Heart left ventricle (tissue), 16 donors: ENCODE results near the gene FREM1. TPM values are rescaled to one million over a fixed set of nuclear protein-coding genes. Genes with fewer than 3 reads are reported as not detected.
A peak's percentile ranks its signal among the peaks of the same experiment; 100 is the strongest.

Experiments
- ATAC-seq, 4 donors: fragments of 200-7000 bp; cut with Tn5 transposase; one replicate each; pipeline ENCODE4 v1.9.1; 2020 to 2022; ENCODE audit warnings: moderate library complexity in 4 of 4, mild to moderate bottlenecking in 3 of 4, moderate number of reproducible peaks in 1 of 4
- DNase-seq, 5 donors: peaks; one replicate each; pipeline ENCODE4 v3.0.0-alpha.2; 2020
- H3K27ac ChIP-seq, 12 donors: fragments of 200-600 bp; sonication (generic) in 4 of 12; one replicate each; pipeline versions ENCODE4 v1.5.0 to v1.8.0; 2016 to 2022; ENCODE audit warnings: mild to moderate bottlenecking in 2 of 12
- H3K27me3 ChIP-seq, 9 donors: fragments of 200-600 bp; sonication (generic) in 2 of 9; one replicate each; pipeline versions ENCODE4 v1.5.1 to v1.8.0; 2016 to 2022; ENCODE audit warnings: mild to moderate bottlenecking in 3 of 9
- H3K36me3 ChIP-seq, 9 donors: fragments of 200-600 bp; sonication (generic) in 2 of 9; one replicate each; pipeline versions ENCODE4 v1.5.0 to v1.8.0; 2018 to 2022; ENCODE audit warnings: mild to moderate bottlenecking in 2 of 9
- H3K4me1 ChIP-seq, 12 donors: fragments of 200-600 bp; sonication (generic) in 4 of 12; one replicate each; pipeline versions ENCODE4 v1.5.0 to v1.8.0; 2016 to 2022; ENCODE audit warnings: mild to moderate bottlenecking in 3 of 12
- H3K4me3 ChIP-seq, 12 donors: fragments of 200-600 bp; sonication (generic) in 4 of 12; one replicate each; pipeline versions ENCODE4 v1.5.0 to v1.8.0; 2017 to 2022; ENCODE audit warnings: mild to moderate bottlenecking in 9 of 12, moderate library complexity in 4 of 12
- H3K9me3 ChIP-seq, 12 donors: fragments of 200-600 bp; sonication (generic) in 4 of 12; one replicate each; pipeline versions ENCODE4 v1.5.0 to v1.8.0; 2016 to 2022; ENCODE audit warnings: mild to moderate bottlenecking in 1 of 12
- POLR2A ChIP-seq, 2 donors: fragments of 450-650 bp; IDR thresholded peaks; one replicate each; pipeline ENCODE4 v1.6.1; 2017; ENCODE audit warnings: antibody characterized with exemption in 2 of 2, mild to moderate bottlenecking in 2 of 2, moderate library complexity in 2 of 2
- WGBS, 4 donors: extraction: QIAGEN DNeasy Blood & Tissue Kit in 2 of 4; methylation state at CpG; one replicate each; pipeline versions ENCODE4 v1.1.5 to v1.1.7; 2013 to 2018; 5-methylcytosine and 5-hydroxymethylcytosine counted together
- intact Hi-C, 10 donors: fragments of 100-400 bp; cut with DNase I; formaldehyde crosslinking; loops; one replicate each; pipeline versions ENCODE4 v1.11.1 to v1.14.2; 2022
- polyA plus RNA-seq, 2 donors: library from polyadenylated mRNA; stranded (reverse); fragments of 200-250 nt; gene quantifications; one replicate each; pipeline ENCODE4 v1.2.3, GENCODE V29; 2013
- total RNA-seq, 9 donors: library from RNA; depleted of rRNA in 2 of 9; stranded (reverse); fragments of >200 nt in 2 of 9; fragmentation: NEBNext Ultra II Directional in 3 of 9; extraction: Animal tissue kit (Norgen Biotek cat#: 25700) in 3 of 9; gene quantifications; one replicate each; pipeline versions ENCODE4 v1.1.0 to v1.2.4, GENCODE V29; 2016 to 2023
- TF ChIP-seq, protein P1 (sequence below), 12 donors: fragments of 200-600 bp; sonication (generic) in 4 of 12; IDR thresholded peaks; one replicate each; pipeline versions ENCODE4 v1.5.0 to v1.8.0; 2018 to 2022; ENCODE audit warnings: antibody characterized with exemption in 12 of 12, mild to moderate bottlenecking in 5 of 12
- donor health status: ischemic (EF 13 %, LVEDD 7.1; RV severe dilation, severe dysfunction).
- donor health status: healthy with polysubstance abuse.
- donor health status: DM: no; HTN: yes; CAD: no.
- donor health status: DM: no; HTN: no; CAD: no.
- donor health status: ischemic (EF 25% LVEDD 6.9; RV normal size, moderate dysfunction).
- donor health status: ischemic (EF 25% LVEDD 5.7; RV mildly dilated, moderate dysfunction).
- donor health status: healthy.
- donor health status: DM: yes; HTN: yes; CAD: no.
- donor health status: ischemic (EF 35%, LVEDD 5.7; RV mildly dilated, moderate dysfunction).
- donor health status: nonischemic (EF 11% LVEDD 7.7; RV severe dilation, severe dysfunction).
- donor health status: DM: yes; HTN: yes; CAD: no.
- donor health status: PGD.
- donor health status: ischemic (EF 29% LVEDD 5.4; RV normal size, mild dysfunction).
- donor health status: nonischemic (EF 23%, LVEDD 6.1; RV moderate dilation, normal function).

Gene FREM1
- total and polyA plus RNA-seq, 11 donors, result 0.29 to 6.5 (median 1.9) TPM

DNA sequence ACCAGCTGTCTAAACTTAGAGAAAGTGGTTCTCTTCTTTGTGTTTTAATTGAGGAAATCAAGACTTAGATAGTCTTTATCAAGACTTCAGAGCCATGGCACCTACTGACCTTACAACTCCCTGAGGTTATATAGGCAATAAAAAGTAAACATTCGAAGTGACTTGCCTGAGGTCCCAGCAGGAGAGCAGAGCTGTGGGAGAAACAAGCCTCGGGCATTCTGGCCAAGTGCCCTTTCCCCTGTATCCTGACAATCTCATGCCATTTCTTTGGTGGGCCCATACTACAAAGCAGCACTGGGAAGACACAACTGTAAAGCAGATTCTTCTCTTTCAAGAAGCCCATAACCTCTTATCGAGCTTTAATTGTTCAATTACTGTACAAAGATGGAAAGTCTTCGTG is 23.1 kb downstream of the FREM1 start:
- WGBS, 4 donors, result 56 to 75% (median 59%) methylated on average over 4 of the region's 4 CpGs
- ATAC-seq (no peak), DNase-seq (no peak)
- H3K27me3 ChIP-seq, result no peaks in the 10 kb centered on the region
- no peaks in the 10 kb centered on the region for H3K9me3 ChIP-seq
- no peaks in the 10 kb centered on the region for H3K4me1 ChIP-seq
- H3K4me3 ChIP-seq, result no peak overlapping the region
- no peak for TF ChIP-seq POLR2A (IDR thresholded peaks at IDR 0.05)
- TF ChIP-seq, protein P1, sequence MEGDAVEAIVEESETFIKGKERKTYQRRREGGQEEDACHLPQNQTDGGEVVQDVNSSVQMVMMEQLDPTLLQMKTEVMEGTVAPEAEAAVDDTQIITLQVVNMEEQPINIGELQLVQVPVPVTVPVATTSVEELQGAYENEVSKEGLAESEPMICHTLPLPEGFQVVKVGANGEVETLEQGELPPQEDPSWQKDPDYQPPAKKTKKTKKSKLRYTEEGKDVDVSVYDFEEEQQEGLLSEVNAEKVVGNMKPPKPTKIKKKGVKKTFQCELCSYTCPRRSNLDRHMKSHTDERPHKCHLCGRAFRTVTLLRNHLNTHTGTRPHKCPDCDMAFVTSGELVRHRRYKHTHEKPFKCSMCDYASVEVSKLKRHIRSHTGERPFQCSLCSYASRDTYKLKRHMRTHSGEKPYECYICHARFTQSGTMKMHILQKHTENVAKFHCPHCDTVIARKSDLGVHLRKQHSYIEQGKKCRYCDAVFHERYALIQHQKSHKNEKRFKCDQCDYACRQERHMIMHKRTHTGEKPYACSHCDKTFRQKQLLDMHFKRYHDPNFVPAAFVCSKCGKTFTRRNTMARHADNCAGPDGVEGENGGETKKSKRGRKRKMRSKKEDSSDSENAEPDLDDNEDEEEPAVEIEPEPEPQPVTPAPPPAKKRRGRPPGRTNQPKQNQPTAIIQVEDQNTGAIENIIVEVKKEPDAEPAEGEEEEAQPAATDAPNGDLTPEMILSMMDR (IDR thresholded peaks at IDR 0.05), result no peak
- no peaks in the 10 kb centered on the region for H3K36me3 ChIP-seq
- no peak overlapping the region for H3K27ac ChIP-seq
- intact Hi-C loops, result no loop called here

DNA sequence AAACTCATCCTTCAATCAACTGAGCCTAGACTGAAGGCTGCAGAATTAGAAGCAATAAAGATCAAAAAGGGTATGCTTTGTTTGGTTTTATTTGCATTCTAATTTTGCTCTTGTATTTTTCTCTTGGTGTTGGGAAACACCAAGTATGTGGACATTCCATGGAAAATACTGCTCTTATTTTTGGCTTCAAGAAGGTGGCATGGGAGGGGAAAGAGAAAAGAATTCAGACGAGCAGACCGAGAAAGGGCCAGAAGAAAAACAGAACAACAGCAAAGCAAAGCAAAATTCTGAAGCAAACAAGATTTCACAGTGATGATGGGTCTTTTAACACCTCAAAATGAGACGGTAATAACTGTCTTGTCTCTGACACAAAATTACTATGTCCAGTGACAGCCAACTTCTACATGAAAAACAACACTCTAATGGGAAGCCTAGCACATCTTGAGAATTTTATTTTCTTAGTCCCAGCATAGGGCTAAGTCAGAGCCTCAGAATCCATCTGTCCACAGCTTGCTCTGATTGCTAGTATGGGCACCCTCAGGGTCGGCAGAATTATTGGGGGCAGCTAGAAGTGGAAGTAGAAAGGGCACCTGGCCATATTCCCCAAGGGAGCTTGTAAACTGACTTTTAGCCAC is 26.8 kb downstream of the FREM1 start:
- H3K9me3 ChIP-seq, result no peaks in the 10 kb centered on the region
- no peaks in the 10 kb centered on the region for H3K36me3 ChIP-seq
- peaks cover 0 to 9% (median 0%) of the 10 kb centered on the region in 12 donors for H3K4me1 ChIP-seq
- intact Hi-C loops, result no loop called here
- H3K27me3 ChIP-seq, result no peaks in the 10 kb centered on the region
- no peak for TF ChIP-seq POLR2A (IDR thresholded peaks at IDR 0.05)
- TF ChIP-seq, protein P1 (IDR thresholded peaks at IDR 0.05), result no peak
- H3K4me3 ChIP-seq, result no peak overlapping the region
- H3K27ac ChIP-seq, result peak overlapping the region in 9 of 12 donors; percentile 28 to 76 (median 64)
- 56 to 68% (median 62%) methylated on average over 4 of the region's 4 CpGs for WGBS, 4 donors
- peak; percentile 24 to 66 (median 54) for ATAC-seq
- DNase-seq, result no peak

DNA sequence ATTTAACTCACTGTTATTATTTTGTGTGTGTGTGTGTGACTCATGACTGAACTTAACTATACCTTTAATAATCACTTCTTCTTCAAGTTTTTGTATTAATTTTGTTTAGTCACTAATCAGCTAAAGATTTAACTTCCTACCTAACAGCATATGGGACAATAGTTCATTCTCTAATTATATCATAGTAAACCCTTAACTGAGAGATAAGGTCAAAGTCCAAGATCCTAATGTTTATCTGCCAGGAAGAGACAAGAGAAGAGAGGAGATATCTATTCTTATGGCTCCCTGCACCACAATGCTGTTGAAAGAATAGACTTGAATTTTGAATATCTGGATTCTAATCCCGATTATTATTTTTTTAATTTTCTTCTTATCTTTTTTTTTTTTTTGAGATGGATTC is 28.1 kb downstream of the FREM1 start:
- TF ChIP-seq, protein P1 (IDR thresholded peaks at IDR 0.05), result no peak
- no peak for TF ChIP-seq POLR2A (IDR thresholded peaks at IDR 0.05)
- peaks cover 0 to 9% (median 0%) of the 10 kb centered on the region in 12 donors for H3K4me1 ChIP-seq
- H3K27ac ChIP-seq, result peak overlapping the region in 1 of 12 donors; percentile 25
- no peak overlapping the region for H3K4me3 ChIP-seq
- H3K36me3 ChIP-seq, result no peaks in the 10 kb centered on the region
- intact Hi-C loops, result no loop called here
- no peak for DNase-seq
- no peak for ATAC-seq
- no peaks in the 10 kb centered on the region for H3K9me3 ChIP-seq
- H3K27me3 ChIP-seq, result no peaks in the 10 kb centered on the region
- WGBS, 4 donors, result 38 to 53% (median 51%) methylated on average over 1 of the region's 1 CpG

DNA sequence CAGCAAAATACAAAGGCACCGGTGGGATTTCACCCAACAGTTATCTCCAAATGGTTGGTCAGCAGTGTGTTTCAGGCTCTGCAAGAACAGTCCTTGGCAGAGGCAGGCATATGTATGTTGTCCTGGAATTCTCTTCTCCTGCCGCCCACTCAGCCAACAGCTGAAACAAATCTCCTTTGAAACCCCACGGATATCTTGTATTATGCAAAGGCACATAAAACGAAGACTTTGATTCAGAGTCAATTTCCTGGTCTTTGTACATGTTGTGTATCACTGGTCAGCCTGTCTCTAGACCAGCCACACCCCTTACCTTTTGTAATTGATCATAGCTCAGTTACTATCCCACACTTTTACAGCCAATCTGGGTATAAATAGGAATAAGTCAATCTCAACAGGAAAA is 29.2 kb downstream of the FREM1 start:
- intact Hi-C loops, result no loop called here
- 48 to 58% (median 51%) methylated on average over 4 of the region's 4 CpGs for WGBS, 4 donors
- Histone ChIP-seq H3K4me3 (no peak overlapping the region), H3K36me3 (no peaks in the 10 kb centered on the region), H3K27ac (peak overlapping the region in 1 of 12 donors; percentile 32), H3K4me1 (peaks cover 0 to 9% (median 0%) of the 10 kb centered on the region in 12 donors), H3K9me3 (no peaks in the 10 kb centered on the region), H3K27me3 (no peaks in the 10 kb centered on the region)
- ATAC-seq (peak in 1 of 4 donors; percentile 38), DNase-seq (no peak)
- TF ChIP-seq, protein P1 (IDR thresholded peaks at IDR 0.05), result no peak
